Non-pigmented ciliary epithelial cell (primary cell): ENCODE data around the gene GTF2H2C.
"Not testable (repeated sequence)": the region's sequence is repeated elsewhere in the genome, so short reads cannot be mapped to it uniquely, and the experiment has no call there.

Experiments used
- DNase-seq: peaks from one replicate; pipeline ENCODE4 v3.0.0-alpha.2; 2010; ENCODE audit warnings: low read depth

The GTF2H2C gene

DNA sequence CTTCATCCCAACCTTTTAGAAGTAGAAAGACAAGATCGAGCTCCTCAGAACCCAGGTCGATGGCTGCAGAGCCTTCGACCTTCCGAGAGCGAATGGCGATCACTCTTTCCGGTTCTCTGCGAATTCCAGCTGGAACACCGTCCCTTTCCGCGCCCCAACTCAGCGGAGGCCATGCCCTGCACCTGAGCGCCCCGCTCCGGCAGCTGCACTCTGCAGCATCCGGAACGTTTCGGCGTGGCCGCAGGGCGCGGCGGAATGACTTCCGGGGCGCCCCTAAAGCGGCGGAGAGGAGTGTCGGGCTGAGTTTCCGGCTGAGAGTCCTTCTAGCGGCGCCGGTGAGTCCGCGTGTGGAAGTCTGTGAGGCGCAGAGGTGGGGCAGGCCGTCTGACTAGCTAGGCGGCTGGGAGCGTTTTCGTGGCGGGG is at the start of gene GTF2H2C:
Gene GTF2H2C, plus strand, starts transcription at position 284 of the 423 bp plus-strand sequence. CDS start 4,942 bp downstream, outside the sequence.
- DNase-seq: peak; percentile 9

DNA sequence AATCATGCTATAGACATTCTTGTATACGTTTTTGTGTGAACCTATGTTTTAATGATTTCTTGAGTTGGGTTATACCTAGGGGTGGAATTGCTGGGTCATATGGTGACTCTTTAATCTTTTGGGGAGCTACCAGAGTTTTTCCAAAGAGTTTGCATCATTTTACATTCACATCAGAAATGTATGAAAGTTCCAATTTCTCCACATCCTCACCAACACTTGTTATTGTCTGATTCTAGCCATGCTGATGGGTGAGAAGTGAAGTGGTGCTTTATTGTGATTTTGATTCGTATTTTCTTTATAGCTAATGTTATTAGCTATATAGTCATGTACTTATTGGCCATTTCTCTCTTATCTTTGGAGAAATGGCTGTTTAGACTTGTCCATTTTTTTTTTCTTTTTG is 49.3 kb upstream of the GTF2H2C start:
- DNase-seq: no peak

GRCh38 chr5:69512740-69513260 is 47.2 kb upstream of the GTF2H2C start:
- no peak for DNase-seq

DNA sequence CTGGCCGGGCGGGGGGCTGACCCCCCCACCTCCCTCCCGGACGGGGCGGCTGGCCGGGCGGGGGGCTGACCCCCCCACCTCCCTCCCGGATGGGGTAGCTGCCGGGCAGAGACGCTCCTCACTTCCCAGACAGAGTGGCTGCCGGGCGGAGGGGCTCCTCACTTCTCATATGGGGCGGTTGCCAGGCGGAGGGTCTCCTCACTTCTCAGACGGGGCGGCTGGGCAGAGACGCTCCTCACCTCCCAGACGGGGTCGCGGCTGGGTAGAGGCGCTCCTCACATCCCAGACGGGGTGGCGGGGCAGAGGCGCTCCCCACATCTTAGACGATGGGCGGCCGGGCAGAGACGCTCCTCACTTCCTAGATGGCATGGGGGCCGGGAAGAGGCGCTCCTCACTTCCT is 44.4 kb upstream of the GTF2H2C start:
- not testable (repeated sequence) for DNase-seq

- DNase-seq: no peak
Measured at GRCh38 chr5:69516769-69517168, 43.2 kb upstream of the GTF2H2C start.

DNA sequence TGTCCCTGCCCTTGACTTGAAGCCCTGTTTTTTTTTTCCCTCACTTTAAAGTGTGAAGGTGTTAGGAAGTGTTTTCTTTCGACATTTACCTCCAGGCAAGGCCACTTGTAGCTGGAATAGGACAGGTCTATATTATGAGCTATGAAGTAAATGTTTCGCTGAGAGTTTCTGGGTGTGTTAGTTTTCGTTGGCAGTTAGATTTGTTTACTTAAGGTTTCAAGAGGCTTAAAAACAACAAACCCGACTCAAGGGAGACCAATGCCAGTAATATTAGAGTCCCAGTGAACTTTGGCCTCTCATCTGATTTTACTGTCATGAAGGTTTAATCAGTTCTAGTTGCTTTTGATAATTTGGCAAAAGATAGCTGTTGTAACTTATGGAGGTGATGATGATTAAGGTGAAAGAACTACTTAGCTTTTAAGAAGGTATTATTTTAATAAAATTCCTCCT is 42.2 kb upstream of the GTF2H2C start:
- no peak for DNase-seq

DNA sequence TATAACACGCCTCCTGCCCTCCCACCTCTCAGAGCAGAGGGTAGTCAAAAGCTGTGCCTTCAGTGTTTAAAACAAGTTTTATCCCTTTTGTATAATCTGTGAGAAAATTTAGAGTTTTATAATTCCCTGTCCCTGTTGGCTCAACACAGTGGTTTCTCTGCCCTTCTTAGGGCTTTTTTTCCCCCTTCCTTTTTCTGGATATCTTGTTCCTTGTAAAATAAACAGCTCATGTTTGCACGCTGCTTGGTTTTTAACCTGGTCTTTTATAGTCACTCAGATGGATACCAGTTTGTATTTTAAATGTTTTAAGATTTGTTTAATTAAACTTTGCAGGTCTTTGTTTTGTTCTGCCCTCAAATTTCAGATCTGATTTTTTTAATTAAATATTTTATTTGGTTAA is 40.7 kb upstream of the GTF2H2C start:
- no peak for DNase-seq

- DNase-seq: no peak
Measured at GRCh38 chr5:69522035-69522434, 38.0 kb upstream of the GTF2H2C start.

- DNase-seq: no peak
Measured at GRCh38 chr5:69525490-69525889, 34.5 kb upstream of the GTF2H2C start.

DNA sequence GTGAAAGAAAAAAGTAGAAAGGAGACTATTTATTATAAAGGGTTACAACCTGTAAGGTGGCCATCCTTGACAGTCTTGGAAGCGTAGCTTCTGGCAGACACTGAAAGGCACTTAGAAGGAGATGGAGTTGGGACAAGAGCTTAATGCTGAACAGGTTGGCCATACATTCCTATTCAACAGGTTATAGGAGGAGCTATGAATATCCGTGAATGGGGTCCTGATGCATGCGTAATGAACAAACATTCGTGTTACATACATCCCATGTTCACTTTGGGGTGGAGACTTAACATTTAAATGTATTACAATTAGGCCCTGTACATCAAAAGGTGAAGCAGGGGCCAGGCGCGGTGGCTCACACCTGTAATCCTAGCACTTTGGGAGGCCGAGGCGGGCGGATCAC is 33.3 kb upstream of the GTF2H2C start:
- DNase-seq: no peak

GRCh38 chr5:69527128-69527770 is 32.7 kb upstream of the GTF2H2C start:
- no peak for DNase-seq

- no peak for DNase-seq
Measured at GRCh38 chr5:69528035-69528434, 32.0 kb upstream of the GTF2H2C start.

DNA sequence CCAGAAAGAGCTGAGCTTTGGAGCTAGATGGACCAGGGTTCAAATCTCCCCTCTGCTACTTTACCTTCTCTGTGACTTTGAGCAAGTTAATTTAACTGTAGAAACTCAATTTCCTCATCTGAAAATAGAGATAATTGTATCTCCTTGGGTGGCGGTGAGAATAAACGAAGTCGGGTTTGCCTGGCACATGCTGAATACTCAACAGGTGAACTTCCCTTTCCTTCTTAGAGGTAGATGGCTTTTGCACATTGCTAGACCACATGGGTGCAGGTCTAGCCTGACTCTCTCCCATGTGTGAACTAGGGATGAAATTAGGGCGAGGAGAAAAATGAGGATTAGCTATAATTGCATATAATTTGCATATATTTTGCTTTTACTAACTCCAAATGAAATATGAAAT is 31.4 kb upstream of the GTF2H2C start:
- DNase-seq: no peak

- DNase-seq: no peak
Measured at GRCh38 chr5:69530561-69531405, 29.2 kb upstream of the GTF2H2C start.

DNA sequence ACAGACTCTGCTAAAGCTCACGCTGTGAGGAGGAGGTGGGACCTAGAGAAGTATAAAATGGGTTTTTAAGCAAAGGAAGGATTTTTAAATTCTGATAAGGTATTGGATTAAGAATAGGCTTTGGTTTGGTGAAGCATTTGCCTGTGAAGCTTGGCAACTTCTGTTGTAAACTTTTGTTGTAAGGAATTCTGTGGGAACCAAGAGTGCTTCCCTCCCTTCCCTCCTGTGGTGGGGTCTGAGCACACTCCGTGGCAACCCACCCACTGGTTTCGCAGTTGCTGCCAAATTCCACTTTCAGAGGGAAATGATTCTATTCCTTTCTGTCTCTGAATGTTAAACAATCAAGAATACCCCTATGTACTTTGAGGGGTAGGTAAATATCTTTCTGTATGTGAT is 28.6 kb upstream of the GTF2H2C start:
- DNase-seq: no peak

GRCh38 chr5:69537911-69538310 is 22.1 kb upstream of the GTF2H2C start:
- DNase-seq: not testable (repeated sequence)

GRCh38 chr5:69538735-69539134 is 21.3 kb upstream of the GTF2H2C start:
- not testable (repeated sequence) for DNase-seq

- not testable (repeated sequence) for DNase-seq
Measured at GRCh38 chr5:69541347-69541746, 18.6 kb upstream of the GTF2H2C start.

- DNase-seq: not testable (repeated sequence)
Measured at GRCh38 chr5:69542838-69543618, 17.0 kb upstream of the GTF2H2C start.

DNA sequence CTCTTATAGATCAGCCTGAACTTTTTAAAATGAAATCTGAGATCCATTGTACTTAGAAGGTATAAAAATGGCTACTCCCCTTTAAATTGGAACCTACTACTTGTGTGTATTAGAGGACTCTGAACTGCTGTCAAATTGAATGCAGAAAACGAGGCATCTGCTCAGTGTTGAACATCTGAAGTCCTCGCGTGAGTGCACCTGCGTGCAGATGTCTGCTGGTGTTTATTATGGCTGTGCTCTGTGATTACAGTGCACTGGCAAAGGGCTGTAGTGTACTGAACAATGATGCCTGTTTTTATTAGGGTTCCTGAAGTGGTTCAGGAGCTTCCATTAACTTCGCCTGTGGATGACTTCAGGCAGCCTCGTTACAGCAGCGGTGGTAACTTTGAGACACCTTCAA is 15.4 kb upstream of the GTF2H2C start:
- DNase-seq: not testable (repeated sequence)

DNA sequence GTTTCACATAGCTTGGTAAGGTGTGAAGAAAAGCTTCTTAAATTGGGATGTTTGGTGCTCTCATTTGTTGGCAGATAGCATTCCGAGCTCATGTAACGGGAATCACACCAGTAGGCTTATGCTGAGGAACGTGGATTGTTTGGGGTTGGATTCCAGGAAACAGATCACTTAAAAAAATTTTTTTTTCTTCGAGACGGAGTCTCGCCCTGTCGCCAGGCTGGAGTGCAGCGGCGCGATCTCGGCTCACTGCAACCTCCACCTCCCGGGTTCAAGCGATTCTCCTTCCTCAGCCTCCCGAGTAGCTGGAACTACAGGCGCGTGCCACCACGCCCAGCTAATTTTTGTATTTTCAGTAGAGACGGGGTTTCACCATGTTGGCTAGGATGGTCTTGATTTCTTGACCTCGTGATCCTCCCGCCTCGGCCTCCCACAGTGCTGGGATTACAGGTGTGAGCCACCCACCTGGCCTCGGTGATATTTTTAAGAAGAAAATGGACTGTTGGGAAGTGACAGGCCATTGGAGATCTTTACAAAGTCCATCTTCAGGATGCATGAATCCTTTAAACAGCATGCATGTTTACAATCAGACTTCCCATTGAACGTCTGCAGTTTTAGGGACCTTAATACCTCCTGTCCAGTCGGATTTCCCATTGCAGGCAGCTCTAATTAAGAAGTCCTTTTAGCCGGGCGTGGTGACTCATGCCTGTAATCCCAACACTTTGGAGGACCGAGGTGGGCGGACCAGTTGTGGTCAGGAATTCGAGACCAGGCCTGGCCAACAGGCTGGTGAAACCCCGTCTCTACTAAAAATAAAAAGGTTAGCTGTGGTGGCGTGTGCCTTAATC is 818 bp downstream of the GTF2H2C start:
- not testable (repeated sequence) for DNase-seq
